GM21381 (cell line): ENCODE measurements around the gene CISTR.
"Not testable (repeated sequence)": the region's sequence is repeated elsewhere in the genome, so short reads cannot be mapped to it uniquely, and the experiment has no call there.

ENCODE experiments used
- ATAC-seq: cut with Tn5 transposase; IDR thresholded peaks from one replicate; pipeline ENCODE4 v1.9.1; 2021; ENCODE audit warnings: mild to moderate bottlenecking, moderate library complexity; ENCODE audit not compliant: unreplicated experiment

The CISTR gene

GRCh38 chr12:53764615-53765014 is 12.8 kb upstream of the CISTR start:
- no peak for ATAC-seq

GRCh38 chr12:53762793-53763192 is 11.0 kb upstream of the CISTR start:
- ATAC-seq, result not testable (repeated sequence)

GRCh38 chr12:53761306-53761705 is 9.5 kb upstream of the CISTR start:
- ATAC-seq, result no peak

GRCh38 chr12:53759261-53759660 is 7.5 kb upstream of the CISTR start:
- ATAC-seq, result no peak

- no peak for ATAC-seq
Observed at GRCh38 chr12:53758730-53759103, 6.9 kb upstream of the CISTR start.

- no peak for ATAC-seq
Observed at GRCh38 chr12:53758081-53758729, 6.4 kb upstream of the CISTR start.

GRCh38 chr12:53757101-53757770 is 5.5 kb upstream of the CISTR start:
- peak; percentile 71 for ATAC-seq

- no peak for ATAC-seq
Observed at GRCh38 chr12:53756300-53757100, 4.7 kb upstream of the CISTR start.

- no peak for ATAC-seq
Observed at GRCh38 chr12:53755893-53756292, 4.1 kb upstream of the CISTR start.

- ATAC-seq, result no peak
Observed at GRCh38 chr12:53755451-53755891, 3.7 kb upstream of the CISTR start.

GRCh38 chr12:53754633-53755264 is 3.0 kb upstream of the CISTR start:
- no peak for ATAC-seq

- ATAC-seq, result no peak
Observed at GRCh38 chr12:53754188-53754585, 2.4 kb upstream of the CISTR start.

GRCh38 chr12:53752621-53753020 is 842 bp upstream of the CISTR start:
- no peak for ATAC-seq

GRCh38 chr12:53752192-53752601 is 418 bp upstream of the CISTR start:
- ATAC-seq, result no peak

- peak; percentile 27 for ATAC-seq
Observed at GRCh38 chr12:53750812-53751335, 905 bp downstream of the CISTR start.

GRCh38 chr12:53749986-53750811 is 1.6 kb downstream of the CISTR start:
- no peak for ATAC-seq

- ATAC-seq, result no peak
Observed at GRCh38 chr12:53748072-53748840, 3.5 kb downstream of the CISTR start.

GRCh38 chr12:53747095-53747494 is 4.7 kb downstream of the CISTR start:
- no peak for ATAC-seq

GRCh38 chr12:53746592-53747092 is 5.1 kb downstream of the CISTR start:
- ATAC-seq, result no peak
